A549 (cell line): ENCODE data around the gene EIF3B.

Source experiments
- ATOH8 ChIP-seq: fragments of 250-450 bp; sonication (Bioruptor Pico); IDR thresholded peaks from 2 replicates; pipeline ENCODE4 v1.5.0; 2020; ENCODE audit warnings: low read depth, mild to moderate bottlenecking, moderate library complexity
- CHD2 ChIP-seq: fragments of 150-350 bp; IDR thresholded peaks from 2 replicates; pipeline ENCODE4 v1.6.1; 2014; ENCODE audit warnings: low read length; ENCODE audit not compliant: partially characterized antibody
- CTCF ChIP-seq: fragments of >200 bp; sonication (Bioruptor Twin); formaldehyde crosslinking; IDR thresholded peaks from 3 replicates; pipeline ENCODE4 v1.5.1; 2016
- EP300 ChIP-seq, 2 experiments: fragments of >200 bp; sonication (Bioruptor Twin); formaldehyde crosslinking; IDR thresholded peaks; 2 replicates in 1 of 2; 3 replicates in 1 of 2; pipeline ENCODE4 v1.6.1; 2016 to 2017
- POLR2A ChIP-seq: IDR thresholded peaks from 2 replicates; pipeline ENCODE4 v1.6.1; 2012; ENCODE audit warnings: mild to moderate bottlenecking, low read length
- POLR2AphosphoS2 ChIP-seq: conservative IDR thresholded peaks from 2 replicates; pipeline ENCODE4 v1.6.1; 2012; ENCODE audit warnings: low read length, improper control_type of control experiment, inconsistent platforms
- RAD21 ChIP-seq, 2 experiments: fragments of >200 bp in 1 of 2; sonication (Bioruptor Twin) in 1 of 2; formaldehyde crosslinking in 1 of 2; IDR thresholded peaks in 1 of 2; conservative IDR thresholded peaks in 1 of 2; 2 replicates in 1 of 2; 3 replicates in 1 of 2; pipeline ENCODE4 v1.6.1; 2012 to 2018; ENCODE audit warnings: inconsistent platforms in 1 of 2
- SREBF2 ChIP-seq: fragments of 450-650 bp; IDR thresholded peaks from 2 replicates; pipeline ENCODE4 v1.6.1; 2014; ENCODE audit warnings: mild to moderate bottlenecking, moderate library complexity

GRCh38 chr7:2403718-2404648 is 49.4 kb downstream of the EIF3B start:
- TF ChIP-seq CTCF (no peak), RAD21 (conservative IDR thresholded peaks at IDR 0.05 in 1 of 2, IDR thresholded peaks at IDR 0.05 in 1 of 2) (no peak), EP300 (IDR thresholded peaks at IDR 0.05) (no peak), SREBF2 (no peak), POLR2A (no peak), CHD2 (no peak), POLR2AphosphoS2 (no peak), ATOH8 (CRISPR knock-in tag) (no peak)
